ENCODE data around the gene VWA2. TPM values are rescaled to one million over a fixed set of nuclear protein-coding genes. Genes with fewer than 3 reads are reported as not detected.

VWA2 gene
- polyA plus RNA-seq, 1 donor (not counting 4 experiments of a cell fraction or from before 2014, with no cell fraction given), result 0.41 TPM

- H3K4me2 ChIP-seq (ENCODE audit: control insufficient read depth, extremely low read depth, insufficient read depth, low read depth, low read length), result no peak overlapping the region
- TF ChIP-seq CTCF (optimal IDR thresholded peaks at IDR 0.05 in 1 of 3, IDR thresholded peaks at IDR 0.05 in 1 of 3, conservative IDR thresholded peaks at IDR 0.05 in 1 of 3; ENCODE audit: extremely low read depth in 1 of 3, insufficient read depth in 2 of 3, low read length in 3 of 3) (no peak), EZH2 (IDR thresholded peaks at IDR 0.05; ENCODE audit: low read length) (no peak)
- no peak overlapping the region for H3K4me3 ChIP-seq (ENCODE audit: control insufficient read depth in 2 of 3, extremely low read depth in 1 of 3, insufficient read depth in 2 of 3, low read depth in 1 of 3, low read length in 3 of 3)
- no peaks in the 10 kb centered on the region for H3K36me3 ChIP-seq (ENCODE audit: control insufficient read depth in 2 of 2, extremely low read depth in 1 of 2, insufficient read depth in 2 of 2, low read length in 2 of 2)
- peaks cover 19% of the 10 kb centered on the region for H3K4me1 ChIP-seq (ENCODE audit: control insufficient read depth, extremely low read depth, insufficient read depth, low read length)
- peak overlapping the region; percentile 42 for H2AFZ ChIP-seq (ENCODE audit: control insufficient read depth, low read length)
- dilution Hi-C loops (cut with MboI; ENCODE audit: extremely low pct_ligation_motif_present, low sequenced_read_pairs), result no loop called here
- H3K27me3 ChIP-seq (ENCODE audit: control insufficient read depth, extremely low read depth, insufficient read depth, low read length), result no peaks in the 10 kb centered on the region
- H3K9me3 ChIP-seq (ENCODE audit: control insufficient read depth, low read depth, low read length), result no peaks in the 10 kb centered on the region
- no peak overlapping the region for H3K9ac ChIP-seq (ENCODE audit: control insufficient read depth, extremely low read depth, insufficient read depth, low read length)
- no peak for FAIRE-seq
- H3K9me1 ChIP-seq (ENCODE audit: control insufficient read depth, extremely low read depth, insufficient read depth, low read length), result no peaks in the 10 kb centered on the region
- no peaks in the 10 kb centered on the region for H3K79me2 ChIP-seq (ENCODE audit: control insufficient read depth, insufficient read depth, low read length)
- no peak for DNase-seq (ENCODE audit: low read depth, low spot score)
- no peak overlapping the region for H3K27ac ChIP-seq (ENCODE audit: control insufficient read depth, insufficient read depth, low read length)
- no peaks in the 10 kb centered on the region for H4K20me1 ChIP-seq (ENCODE audit: control insufficient read depth, extremely low read depth, insufficient read depth, low read length)
Observed at GRCh38 chr10:114259824-114260223, 20.8 kb downstream of the VWA2 start.

GRCh38 chr10:114260366-114260765 is 21.3 kb downstream of the VWA2 start:
- H2AFZ ChIP-seq (ENCODE audit: control insufficient read depth, low read length), result no peak overlapping the region
- no peaks in the 10 kb centered on the region for H3K9me3 ChIP-seq (ENCODE audit: control insufficient read depth, low read depth, low read length)
- H4K20me1 ChIP-seq (ENCODE audit: control insufficient read depth, extremely low read depth, insufficient read depth, low read length), result no peaks in the 10 kb centered on the region
- TF ChIP-seq EZH2 (IDR thresholded peaks at IDR 0.05; ENCODE audit: low read length) (no peak), CTCF (optimal IDR thresholded peaks at IDR 0.05 in 1 of 3, IDR thresholded peaks at IDR 0.05 in 1 of 3, conservative IDR thresholded peaks at IDR 0.05 in 1 of 3; ENCODE audit: extremely low read depth in 1 of 3, insufficient read depth in 2 of 3, low read length in 3 of 3) (no peak)
- H3K9ac ChIP-seq (ENCODE audit: control insufficient read depth, extremely low read depth, insufficient read depth, low read length), result no peak overlapping the region
- H3K27me3 ChIP-seq (ENCODE audit: control insufficient read depth, extremely low read depth, insufficient read depth, low read length), result no peaks in the 10 kb centered on the region
- H3K9me1 ChIP-seq (ENCODE audit: control insufficient read depth, extremely low read depth, insufficient read depth, low read length), result no peaks in the 10 kb centered on the region
- DNase-seq (ENCODE audit: low read depth, low spot score) (no peak), FAIRE-seq (peak; percentile 13)
- H3K36me3 ChIP-seq (ENCODE audit: control insufficient read depth in 2 of 2, extremely low read depth in 1 of 2, insufficient read depth in 2 of 2, low read length in 2 of 2), result no peaks in the 10 kb centered on the region
- dilution Hi-C loops (cut with MboI; ENCODE audit: extremely low pct_ligation_motif_present, low sequenced_read_pairs), result no loop called here
- H3K4me1 ChIP-seq (ENCODE audit: control insufficient read depth, extremely low read depth, insufficient read depth, low read length), result peaks cover 22% of the 10 kb centered on the region
- H3K27ac ChIP-seq (ENCODE audit: control insufficient read depth, insufficient read depth, low read length), result peak overlapping the region; percentile 57
- H3K79me2 ChIP-seq (ENCODE audit: control insufficient read depth, insufficient read depth, low read length), result no peaks in the 10 kb centered on the region
- no peak overlapping the region for H3K4me3 ChIP-seq (ENCODE audit: control insufficient read depth in 2 of 3, extremely low read depth in 1 of 3, insufficient read depth in 2 of 3, low read depth in 1 of 3, low read length in 3 of 3)
- no peak overlapping the region for H3K4me2 ChIP-seq (ENCODE audit: control insufficient read depth, extremely low read depth, insufficient read depth, low read depth, low read length)

Data from keratinocyte (primary cell).